Measurements from ENCODE around the gene PNLIPRP2. TPM values are rescaled to one million over a fixed set of nuclear protein-coding genes. Genes with fewer than 3 reads are reported as not detected.

PNLIPRP2 gene
- total and polyA plus RNA-seq, 2 of the 8 experiments (the other 6 are each of a cell fraction or from before 2014, with no cell fraction given) = 0.11 TPM; not detected in 1

GRCh38 chr10:116599991-116600390, 20.8 kb upstream of the PNLIPRP2 start:
- H3K4me2 ChIP-seq (ENCODE audit: insufficient read depth in 1 of 2, low read depth in 2 of 2, low read length in 2 of 2) = no peak overlapping the region
- H4K20me1 ChIP-seq (replicated peaks in 1 of 2; ENCODE audit: control insufficient read depth in 1 of 2, insufficient read depth in 2 of 2, low read length in 2 of 2) = peaks cover 0 to 2% of the 10 kb centered on the region in 2 experiments
- H3K4ac ChIP-seq (replicated peaks; ENCODE audit: insufficient read length, low read depth, low read length) = no peak overlapping the region
- ChIA-PET CTCF (ENCODE audit: partially characterized antibody) (interaction anchor here (0.5 to 1.2 kb wide), 3 partner anchors 9 to 457 kb away, joined by 3 to 6 read pairs (median 5); no protein-coding TSS in a partner anchor), POLR2A (ENCODE audit: partially characterized antibody) (no interaction called here)
- DNase-seq (ENCODE audit: low read depth in 1 of 2, low spot score in 2 of 2) = no peak
- H3K79me1 ChIP-seq (ENCODE audit: low read depth, low read length) = no peaks in the 10 kb centered on the region
- H3K4me3 ChIP-seq (ENCODE audit: extremely low read depth in 1 of 4, insufficient read depth in 2 of 4, low read depth in 3 of 4, low read length in 4 of 4) = no peak overlapping the region
- no peak overlapping the region for H4K91ac ChIP-seq (replicated peaks; ENCODE audit: insufficient read length, low read length)
- no peak overlapping the region for H3K18ac ChIP-seq (ENCODE audit: extremely low read depth, low read length)
- H3K14ac ChIP-seq (ENCODE audit: insufficient read length) = no peak overlapping the region
- H3K23me2 ChIP-seq (ENCODE audit: low read depth, low read length) = 0 out of 2 replicates have a peak, but pooled peaks cover 3% of the 10 kb centered on the region
- no peak for FAIRE-seq
- no peak overlapping the region for H2AK5ac ChIP-seq (ENCODE audit: low read depth, low read length)
- H4K5ac ChIP-seq (ENCODE audit: insufficient read length, low read depth, low read length) = no peak overlapping the region
- no peak overlapping the region for H4K8ac ChIP-seq (ENCODE audit: extremely low read depth, insufficient read depth, low read length)
- H3K23ac ChIP-seq (ENCODE audit: insufficient read length) = no peak overlapping the region
- H2BK20ac ChIP-seq (ENCODE audit: low read length) = no peak overlapping the region
- no peaks in the 10 kb centered on the region for H3K27me3 ChIP-seq (replicated peaks in 1 of 4; ENCODE audit: control insufficient read depth in 3 of 4, extremely low read depth in 1 of 4, insufficient read depth in 3 of 4, low read length in 3 of 4)
- no peak overlapping the region for H2BK5ac ChIP-seq (ENCODE audit: low read depth, low read length)
- H3K9ac ChIP-seq (replicated peaks in 1 of 4; ENCODE audit: extremely low read depth in 1 of 4, low read depth in 3 of 4, low read length in 3 of 4) = no peak overlapping the region
- no peaks in the 10 kb centered on the region for H3K79me2 ChIP-seq (ENCODE audit: control insufficient read depth in 1 of 2, insufficient read depth in 2 of 2, low read length in 2 of 2)
- WGBS, 2 experiments (ENCODE audit: extremely low coverage in 1 of 2, insufficient coverage in 1 of 2, insufficient read length in 1 of 2, insufficient replicate concordance in 2 of 2, low coverage in 1 of 2, low lambda C conversion rate in 2 of 2, missing lambda C conversion rate in 1 of 2) = 66% methylated on average over 5 of the region's 5 CpGs; no CpG with 5 or more reads in 1 of the 2 experiments
- no peaks in the 10 kb centered on the region for H3K9me3 ChIP-seq (ENCODE audit: insufficient read depth in 2 of 2, low read depth in 1 of 2, low read length in 1 of 2)
- no peak overlapping the region for H2BK15ac ChIP-seq (ENCODE audit: low read length)
- peaks cover 0 to 5% (median 0%) of the 10 kb centered on the region in 4 experiments; a peak in 1 of 7 replicates for H3K4me1 ChIP-seq (replicated peaks in 1 of 4; ENCODE audit: control insufficient read depth in 3 of 4, insufficient read depth in 4 of 4, low read length in 3 of 4)
- H2AFZ ChIP-seq (ENCODE audit: low read length) = no peak overlapping the region
- no peak overlapping the region for H2BK12ac ChIP-seq (ENCODE audit: low read depth, low read length)
- H2BK120ac ChIP-seq (replicated peaks; ENCODE audit: low read depth, low read length) = no peak overlapping the region
- no peaks in the 10 kb centered on the region for H3K36me3 ChIP-seq (ENCODE audit: control insufficient read depth in 2 of 4, insufficient read depth in 4 of 4, low read length in 3 of 4)
- no peak overlapping the region for H3K56ac ChIP-seq (replicated peaks; ENCODE audit: insufficient read length, low read depth, low read length)
- H3K27ac ChIP-seq (ENCODE audit: low read depth, low read length) = no peak overlapping the region
- no peak for TF ChIP-seq ZNF274 (IDR thresholded peaks at IDR 0.05; ENCODE audit: borderline replicate concordance, extremely low read depth, low read length)
- TF ChIP-seq PHF8 (conservative IDR thresholded peaks at IDR 0.05; ENCODE audit: low read depth, low read length) = no peak
- no peak for TF ChIP-seq CREB1 (IDR thresholded peaks at IDR 0.05)
- TF ChIP-seq KDM4A (IDR thresholded peaks at IDR 0.05; ENCODE audit: low read depth, low read length, severe bottlenecking) = no peak
- TF ChIP-seq GABPA (IDR thresholded peaks at IDR 0.05; ENCODE audit: borderline replicate concordance, insufficient read depth, low read length) = no peak
- TF ChIP-seq CTBP2 (IDR thresholded peaks at IDR 0.05; ENCODE audit: borderline replicate concordance, insufficient read depth, insufficient read length, low read length) = no peak
- no peak for TF ChIP-seq RFX5 (IDR thresholded peaks at IDR 0.05; ENCODE audit: borderline replicate concordance, low read depth, low read length)
- no peak for TF ChIP-seq CBX8 (IDR thresholded peaks at IDR 0.05; ENCODE audit: borderline replicate concordance, low read depth, low read length)
- no peak for TF ChIP-seq SIRT6 (IDR thresholded peaks at IDR 0.05; ENCODE audit: low read length)
- no peak for TF ChIP-seq TEAD4 (IDR thresholded peaks at IDR 0.05; ENCODE audit: low read depth, low read length)
- no peak for TF ChIP-seq CHD1 (IDR thresholded peaks at IDR 0.05; ENCODE audit: low read depth, low read length)
- TF ChIP-seq SIX5 (IDR thresholded peaks at IDR 0.05; ENCODE audit: low read depth, low read length) = no peak
- TF ChIP-seq SP1 (IDR thresholded peaks at IDR 0.05; ENCODE audit: low read depth, low read length) = no peak
- no peak for TF ChIP-seq GTF2F1 (IDR thresholded peaks at IDR 0.05; ENCODE audit: borderline replicate concordance, low read depth, low read length)
- no peak for TF ChIP-seq SP2 (IDR thresholded peaks at IDR 0.05; ENCODE audit: low read length)
- TF ChIP-seq MAFK (IDR thresholded peaks at IDR 0.05; ENCODE audit: low read depth, low read length) = no peak
